Neuron (in vitro differentiated cells): ENCODE data around the gene CAMTA1.

Experiments
- H2AFZ ChIP-seq: one replicate; pipeline ENCODE4 v1.6.1; 2013; ENCODE audit warnings: low read depth, mild to moderate bottlenecking, inconsistent platforms, low read length, moderate library complexity
- H3K27me3 ChIP-seq: one replicate; pipeline ENCODE4 v1.6.1; 2013; ENCODE audit warnings: low read length; ENCODE audit not compliant: insufficient read depth
- H3K36me3 ChIP-seq: one replicate; pipeline ENCODE4 v1.6.1; 2013; ENCODE audit warnings: low read length; ENCODE audit not compliant: insufficient read depth
- H3K4me1 ChIP-seq: one replicate; pipeline ENCODE4 v1.6.1; 2013; ENCODE audit warnings: low read length; ENCODE audit not compliant: insufficient read depth
- H3K4me3 ChIP-seq: 2 replicates; pipeline ENCODE4 v1.5.1; 2013; ENCODE audit warnings: mild to moderate bottlenecking, low read length, moderate library complexity
- H3K9me3 ChIP-seq: one replicate; pipeline ENCODE4 v1.6.1; 2013; ENCODE audit warnings: low read length

The CAMTA1 gene

GRCh38 chr1:7616076-7616832 is 831.0 kb downstream of the CAMTA1 start:
- H3K36me3 ChIP-seq = no peaks in the 10 kb centered on the region
- no peaks in the 10 kb centered on the region for H3K9me3 ChIP-seq
- no peak overlapping the region for H3K4me3 ChIP-seq
- H2AFZ ChIP-seq = no peak overlapping the region
- H3K4me1 ChIP-seq = no peaks in the 10 kb centered on the region
- H3K27me3 ChIP-seq = no peaks in the 10 kb centered on the region

GRCh38 chr1:7616953-7617352 is 831.7 kb downstream of the CAMTA1 start:
- Histone ChIP-seq H2AFZ (no peak overlapping the region), H3K9me3 (no peaks in the 10 kb centered on the region), H3K27me3 (no peaks in the 10 kb centered on the region), H3K36me3 (no peaks in the 10 kb centered on the region), H3K4me1 (no peaks in the 10 kb centered on the region), H3K4me3 (no peak overlapping the region)

- Histone ChIP-seq H3K36me3 (no peaks in the 10 kb centered on the region), H3K27me3 (peaks cover 3% of the 10 kb centered on the region), H3K4me3 (no peak overlapping the region), H3K9me3 (no peaks in the 10 kb centered on the region), H2AFZ (no peak overlapping the region), H3K4me1 (no peaks in the 10 kb centered on the region)
These were observed 832.6 kb downstream of the CAMTA1 start for GRCh38 chr1:7617826-7618225.

GRCh38 chr1:7620196-7620595 is 834.9 kb downstream of the CAMTA1 start:
- peaks cover 18% of the 10 kb centered on the region for H3K27me3 ChIP-seq
- H3K9me3 ChIP-seq = no peaks in the 10 kb centered on the region
- no peak overlapping the region for H2AFZ ChIP-seq
- H3K4me3 ChIP-seq = no peak overlapping the region
- H3K36me3 ChIP-seq = no peaks in the 10 kb centered on the region
- no peaks in the 10 kb centered on the region for H3K4me1 ChIP-seq

GRCh38 chr1:7621334-7622219 is 836.3 kb downstream of the CAMTA1 start:
- no peaks in the 10 kb centered on the region for H3K4me1 ChIP-seq
- peaks cover 27% of the 10 kb centered on the region for H3K27me3 ChIP-seq
- H3K4me3 ChIP-seq = no peak overlapping the region
- H3K9me3 ChIP-seq = no peaks in the 10 kb centered on the region
- no peak overlapping the region for H2AFZ ChIP-seq
- no peaks in the 10 kb centered on the region for H3K36me3 ChIP-seq

- peaks cover 46% of the 10 kb centered on the region for H3K27me3 ChIP-seq
- no peaks in the 10 kb centered on the region for H3K4me1 ChIP-seq
- H3K36me3 ChIP-seq = no peaks in the 10 kb centered on the region
- no peak overlapping the region for H2AFZ ChIP-seq
- H3K9me3 ChIP-seq = no peaks in the 10 kb centered on the region
- no peak overlapping the region for H3K4me3 ChIP-seq
These were observed 838.6 kb downstream of the CAMTA1 start for GRCh38 chr1:7623842-7624241.

- peaks cover 53% of the 10 kb centered on the region for H3K27me3 ChIP-seq
- no peaks in the 10 kb centered on the region for H3K9me3 ChIP-seq
- no peaks in the 10 kb centered on the region for H3K36me3 ChIP-seq
- H3K4me1 ChIP-seq = no peaks in the 10 kb centered on the region
- H2AFZ ChIP-seq = no peak overlapping the region
- no peak overlapping the region for H3K4me3 ChIP-seq
These were observed 839.6 kb downstream of the CAMTA1 start for GRCh38 chr1:7624791-7625355.

- Histone ChIP-seq H3K9me3 (no peaks in the 10 kb centered on the region), H3K27me3 (peaks cover 57% of the 10 kb centered on the region), H3K4me3 (no peak overlapping the region), H2AFZ (no peak overlapping the region), H3K4me1 (no peaks in the 10 kb centered on the region), H3K36me3 (no peaks in the 10 kb centered on the region)
These were observed 840.1 kb downstream of the CAMTA1 start for GRCh38 chr1:7625401-7625800.

- Histone ChIP-seq H3K36me3 (no peaks in the 10 kb centered on the region), H3K4me3 (no peak overlapping the region), H3K27me3 (peaks cover 68% of the 10 kb centered on the region), H3K9me3 (no peaks in the 10 kb centered on the region), H3K4me1 (no peaks in the 10 kb centered on the region), H2AFZ (no peak overlapping the region)
These were observed 843.0 kb downstream of the CAMTA1 start for GRCh38 chr1:7628273-7628672.

- Histone ChIP-seq H3K4me3 (no peak overlapping the region), H3K27me3 (peaks cover 74% of the 10 kb centered on the region), H3K36me3 (no peaks in the 10 kb centered on the region), H3K4me1 (no peaks in the 10 kb centered on the region), H2AFZ (no peak overlapping the region), H3K9me3 (no peaks in the 10 kb centered on the region)
These were observed 843.8 kb downstream of the CAMTA1 start for GRCh38 chr1:7629011-7629410.

GRCh38 chr1:7629465-7630195 is 844.4 kb downstream of the CAMTA1 start:
- Histone ChIP-seq H3K27me3 (peaks cover 73% of the 10 kb centered on the region), H3K4me3 (no peak overlapping the region), H2AFZ (no peak overlapping the region), H3K36me3 (no peaks in the 10 kb centered on the region), H3K9me3 (no peaks in the 10 kb centered on the region), H3K4me1 (no peaks in the 10 kb centered on the region)

- peaks cover 69% of the 10 kb centered on the region for H3K27me3 ChIP-seq
- H3K9me3 ChIP-seq = no peaks in the 10 kb centered on the region
- no peak overlapping the region for H2AFZ ChIP-seq
- H3K36me3 ChIP-seq = no peaks in the 10 kb centered on the region
- H3K4me1 ChIP-seq = no peaks in the 10 kb centered on the region
- no peak overlapping the region for H3K4me3 ChIP-seq
These were observed 845.1 kb downstream of the CAMTA1 start for GRCh38 chr1:7630378-7630777.

GRCh38 chr1:7632176-7632575 is 846.9 kb downstream of the CAMTA1 start:
- H3K36me3 ChIP-seq = no peaks in the 10 kb centered on the region
- H3K9me3 ChIP-seq = no peaks in the 10 kb centered on the region
- H3K4me1 ChIP-seq = no peaks in the 10 kb centered on the region
- H3K4me3 ChIP-seq = no peak overlapping the region
- no peak overlapping the region for H2AFZ ChIP-seq
- H3K27me3 ChIP-seq = peaks cover 57% of the 10 kb centered on the region
